Measurements from ENCODE around the gene SRMS. TPM values are rescaled to one million over a fixed set of nuclear protein-coding genes. Genes with fewer than 3 reads are reported as not detected.
"Not testable (repeated sequence)": the region's sequence is repeated elsewhere in the genome, so short reads cannot be mapped to it uniquely, and the experiment has no call there.

Gene SRMS
- total RNA-seq, 1 donor from 2014 or later = not detected

- Mint-ChIP-seq H3K9me3 (ENCODE audit: unreplicated experiment) (no peaks in the 10 kb centered on the region), H3K4me1 (ENCODE audit: unreplicated experiment) (peaks cover 6% of the 10 kb centered on the region), H3K4me3 (ENCODE audit: unreplicated experiment) (no peak overlapping the region), H3K27ac (ENCODE audit: unreplicated experiment) (no peak overlapping the region), H3K36me3 (ENCODE audit: unreplicated experiment) (peaks cover 4% of the 10 kb centered on the region), H3K27me3 (ENCODE audit: unreplicated experiment) (no peaks in the 10 kb centered on the region)
- TF ChIP-seq, protein P1, sequence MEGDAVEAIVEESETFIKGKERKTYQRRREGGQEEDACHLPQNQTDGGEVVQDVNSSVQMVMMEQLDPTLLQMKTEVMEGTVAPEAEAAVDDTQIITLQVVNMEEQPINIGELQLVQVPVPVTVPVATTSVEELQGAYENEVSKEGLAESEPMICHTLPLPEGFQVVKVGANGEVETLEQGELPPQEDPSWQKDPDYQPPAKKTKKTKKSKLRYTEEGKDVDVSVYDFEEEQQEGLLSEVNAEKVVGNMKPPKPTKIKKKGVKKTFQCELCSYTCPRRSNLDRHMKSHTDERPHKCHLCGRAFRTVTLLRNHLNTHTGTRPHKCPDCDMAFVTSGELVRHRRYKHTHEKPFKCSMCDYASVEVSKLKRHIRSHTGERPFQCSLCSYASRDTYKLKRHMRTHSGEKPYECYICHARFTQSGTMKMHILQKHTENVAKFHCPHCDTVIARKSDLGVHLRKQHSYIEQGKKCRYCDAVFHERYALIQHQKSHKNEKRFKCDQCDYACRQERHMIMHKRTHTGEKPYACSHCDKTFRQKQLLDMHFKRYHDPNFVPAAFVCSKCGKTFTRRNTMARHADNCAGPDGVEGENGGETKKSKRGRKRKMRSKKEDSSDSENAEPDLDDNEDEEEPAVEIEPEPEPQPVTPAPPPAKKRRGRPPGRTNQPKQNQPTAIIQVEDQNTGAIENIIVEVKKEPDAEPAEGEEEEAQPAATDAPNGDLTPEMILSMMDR (IDR thresholded peaks at IDR 0.05) = no peak
- DNase-seq (ENCODE audit: extremely low spot score, unreplicated experiment) = no peak
Measured at GRCh38 chr20:63560856-63561609, 13.5 kb upstream of the SRMS start.

DNA sequence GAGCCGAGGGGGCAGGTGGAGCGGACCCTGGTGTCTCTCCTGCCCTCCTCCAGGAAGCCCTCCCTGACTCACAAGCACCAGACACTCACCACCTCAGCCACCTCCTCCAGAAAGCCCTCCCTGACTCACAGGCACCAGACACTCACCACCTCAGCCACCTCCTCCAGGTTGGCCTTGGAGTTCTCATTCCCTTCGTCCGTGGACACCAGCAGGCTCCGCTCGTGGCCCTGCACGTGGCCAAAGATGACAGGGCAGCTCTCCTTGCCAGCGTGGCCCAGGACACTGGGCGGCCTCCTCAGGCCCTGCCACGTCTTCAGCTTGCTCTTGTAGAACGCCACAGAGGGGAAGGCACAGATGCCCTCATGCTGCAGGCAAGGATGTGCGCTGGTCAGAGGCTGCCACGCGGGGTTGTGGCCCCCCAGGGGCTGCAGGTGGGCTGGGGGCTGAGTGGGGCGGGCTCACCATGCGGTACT, 12.8 kb upstream of the SRMS start:
- no peaks in the 10 kb centered on the region for H3K9me3 Mint-ChIP-seq (ENCODE audit: unreplicated experiment)
- no peak overlapping the region for H3K27ac Mint-ChIP-seq (ENCODE audit: unreplicated experiment)
- no peaks in the 10 kb centered on the region for H3K27me3 Mint-ChIP-seq (ENCODE audit: unreplicated experiment)
- DNase-seq (ENCODE audit: extremely low spot score, unreplicated experiment) = no peak
- peaks cover 4% of the 10 kb centered on the region for H3K36me3 Mint-ChIP-seq (ENCODE audit: unreplicated experiment)
- H3K4me1 Mint-ChIP-seq (ENCODE audit: unreplicated experiment) = peaks cover 6% of the 10 kb centered on the region
- no peak overlapping the region for H3K4me3 Mint-ChIP-seq (ENCODE audit: unreplicated experiment)
- TF ChIP-seq, protein P1 (IDR thresholded peaks at IDR 0.05) = no peak

- H3K4me3 Mint-ChIP-seq (ENCODE audit: unreplicated experiment); H3K9me3 Mint-ChIP-seq (ENCODE audit: unreplicated experiment); H3K36me3 Mint-ChIP-seq (ENCODE audit: unreplicated experiment); H3K4me1 Mint-ChIP-seq (ENCODE audit: unreplicated experiment); H3K27me3 Mint-ChIP-seq (ENCODE audit: unreplicated experiment); H3K27ac Mint-ChIP-seq (ENCODE audit: unreplicated experiment); DNase-seq (ENCODE audit: extremely low spot score, unreplicated experiment): not testable (repeated sequence)
Measured at GRCh38 chr20:63559485-63560332, 12.2 kb upstream of the SRMS start.

GRCh38 chr20:63558804-63559484, 11.4 kb upstream of the SRMS start:
- H3K4me3 Mint-ChIP-seq (ENCODE audit: unreplicated experiment) = no peak overlapping the region
- H3K4me1 Mint-ChIP-seq (ENCODE audit: unreplicated experiment) = peaks cover 9% of the 10 kb centered on the region
- no peak overlapping the region for H3K27ac Mint-ChIP-seq (ENCODE audit: unreplicated experiment)
- DNase-seq (ENCODE audit: extremely low spot score, unreplicated experiment) = no peak
- H3K27me3 Mint-ChIP-seq (ENCODE audit: unreplicated experiment) = no peaks in the 10 kb centered on the region
- TF ChIP-seq, protein P1 (IDR thresholded peaks at IDR 0.05) = no peak
- H3K36me3 Mint-ChIP-seq (ENCODE audit: unreplicated experiment) = peaks cover 4% of the 10 kb centered on the region
- H3K9me3 Mint-ChIP-seq (ENCODE audit: unreplicated experiment) = no peaks in the 10 kb centered on the region

GRCh38 chr20:63557481-63557891, 9.9 kb upstream of the SRMS start:
- TF ChIP-seq, protein P1 (IDR thresholded peaks at IDR 0.05) = no peak
- Mint-ChIP-seq H3K4me3 (ENCODE audit: unreplicated experiment) (no peak overlapping the region), H3K9me3 (ENCODE audit: unreplicated experiment) (no peaks in the 10 kb centered on the region), H3K27ac (ENCODE audit: unreplicated experiment) (no peak overlapping the region), H3K4me1 (ENCODE audit: unreplicated experiment) (peaks cover 13% of the 10 kb centered on the region), H3K27me3 (ENCODE audit: unreplicated experiment) (no peaks in the 10 kb centered on the region), H3K36me3 (ENCODE audit: unreplicated experiment) (peaks cover 4% of the 10 kb centered on the region)
- DNase-seq (ENCODE audit: extremely low spot score, unreplicated experiment) = no peak
